ENCODE results near the gene SLC25A27.

SLC25A27 gene

GRCh38 chr6:46667377-46667776, 14.6 kb downstream of the SLC25A27 start:
- no peak overlapping the region for H3K27ac Mint-ChIP-seq
- no peak for DNase-seq (ENCODE audit: low spot score in 2 of 2)
- ATAC-seq (ENCODE audit: low read depth): no peak
- no peaks in the 10 kb centered on the region for H3K27me3 Mint-ChIP-seq
- no peaks in the 10 kb centered on the region for H3K9me3 Mint-ChIP-seq
- H3K36me3 Mint-ChIP-seq: no peaks in the 10 kb centered on the region
- H3K4me1 Mint-ChIP-seq: no peaks in the 10 kb centered on the region
- H3K4me3 Mint-ChIP-seq: no peak overlapping the region

GRCh38 chr6:46674410-46674809, 21.6 kb downstream of the SLC25A27 start:
- no peaks in the 10 kb centered on the region for H3K36me3 Mint-ChIP-seq
- peaks cover 3% of the 10 kb centered on the region for H3K4me1 Mint-ChIP-seq
- DNase-seq (ENCODE audit: low spot score in 2 of 2) (no peak), ATAC-seq (ENCODE audit: low read depth) (no peak)
- no peaks in the 10 kb centered on the region for H3K9me3 Mint-ChIP-seq
- no peak overlapping the region for H3K4me3 Mint-ChIP-seq
- H3K27me3 Mint-ChIP-seq: no peaks in the 10 kb centered on the region
- no peak overlapping the region for H3K27ac Mint-ChIP-seq

GRCh38 chr6:46676604-46677313, 24.0 kb downstream of the SLC25A27 start:
- Mint-ChIP-seq H3K4me3 (no peak overlapping the region), H3K36me3 (no peaks in the 10 kb centered on the region), H3K4me1 (peaks cover 3% of the 10 kb centered on the region), H3K27ac (no peak overlapping the region), H3K27me3 (peaks cover 7% of the 10 kb centered on the region), H3K9me3 (peaks cover 1% of the 10 kb centered on the region)
- ATAC-seq (ENCODE audit: low read depth): peak; percentile 55
- DNase-seq (ENCODE audit: low spot score in 2 of 2): no peak

GRCh38 chr6:46677314-46677654, 24.5 kb downstream of the SLC25A27 start:
- H3K27me3 Mint-ChIP-seq: peaks cover 7% of the 10 kb centered on the region
- peaks cover 3% of the 10 kb centered on the region for H3K4me1 Mint-ChIP-seq
- no peak overlapping the region for H3K4me3 Mint-ChIP-seq
- ATAC-seq (ENCODE audit: low read depth) (peak; percentile 71), DNase-seq (ENCODE audit: low spot score in 2 of 2) (no peak)
- H3K9me3 Mint-ChIP-seq: peaks cover 1% of the 10 kb centered on the region
- H3K27ac Mint-ChIP-seq: no peak overlapping the region
- H3K36me3 Mint-ChIP-seq: no peaks in the 10 kb centered on the region

GRCh38 chr6:46684771-46685170, 32.0 kb downstream of the SLC25A27 start:
- Mint-ChIP-seq H3K4me3 (no peak overlapping the region), H3K4me1 (no peaks in the 10 kb centered on the region), H3K27ac (no peak overlapping the region), H3K36me3 (no peaks in the 10 kb centered on the region), H3K27me3 (peaks cover 7% of the 10 kb centered on the region), H3K9me3 (peaks cover 1% of the 10 kb centered on the region)
- ATAC-seq (ENCODE audit: low read depth): no peak
- no peak for DNase-seq (ENCODE audit: low spot score in 2 of 2)

GRCh38 chr6:46687619-46688097, 34.9 kb downstream of the SLC25A27 start, which contains the start of gene TDRD6:
Gene TDRD6, plus strand, starts transcription at chr6:46687885. Its CDS starts 244 bp downstream, at chr6:46688129.
- Mint-ChIP-seq H3K4me1 (no peaks in the 10 kb centered on the region), H3K9me3 (no peaks in the 10 kb centered on the region), H3K4me3 (no peak within 1 kb of the TSS), H3K36me3 (no peaks in the 10 kb centered on the region), H3K27ac (no peak within 1 kb of the TSS), H3K27me3 (peaks cover 1% of the 10 kb centered on the region)
- ATAC-seq (ENCODE audit: low read depth) (no peak), DNase-seq (ENCODE audit: low spot score in 2 of 2) (no peak)

- ATAC-seq (ENCODE audit: low read depth) (no peak), DNase-seq (ENCODE audit: low spot score in 2 of 2) (no peak)
- Mint-ChIP-seq H3K27ac (no peak overlapping the region), H3K27me3 (peaks cover 1% of the 10 kb centered on the region), H3K36me3 (no peaks in the 10 kb centered on the region), H3K9me3 (no peaks in the 10 kb centered on the region), H3K4me3 (no peak overlapping the region), H3K4me1 (no peaks in the 10 kb centered on the region)
Measured at GRCh38 chr6:46688117-46688965, 35.6 kb downstream of the SLC25A27 start.

GRCh38 chr6:46688966-46689335, 36.2 kb downstream of the SLC25A27 start:
- DNase-seq (ENCODE audit: low spot score in 2 of 2): no peak
- Mint-ChIP-seq H3K27me3 (peaks cover 4% of the 10 kb centered on the region), H3K27ac (no peak overlapping the region), H3K4me1 (no peaks in the 10 kb centered on the region), H3K9me3 (no peaks in the 10 kb centered on the region), H3K4me3 (no peak overlapping the region), H3K36me3 (no peaks in the 10 kb centered on the region)
- no peak for ATAC-seq (ENCODE audit: low read depth)

- peaks cover 4% of the 10 kb centered on the region for H3K27me3 Mint-ChIP-seq
- no peaks in the 10 kb centered on the region for H3K9me3 Mint-ChIP-seq
- no peak for ATAC-seq (ENCODE audit: low read depth)
- no peaks in the 10 kb centered on the region for H3K36me3 Mint-ChIP-seq
- no peak overlapping the region for H3K27ac Mint-ChIP-seq
- no peak for DNase-seq (ENCODE audit: low spot score in 2 of 2)
- no peaks in the 10 kb centered on the region for H3K4me1 Mint-ChIP-seq
- no peak overlapping the region for H3K4me3 Mint-ChIP-seq
Measured at GRCh38 chr6:46689657-46690056, 36.9 kb downstream of the SLC25A27 start.

- Mint-ChIP-seq H3K36me3 (no peaks in the 10 kb centered on the region), H3K4me3 (no peak overlapping the region), H3K27me3 (peaks cover 4% of the 10 kb centered on the region), H3K27ac (no peak overlapping the region), H3K4me1 (no peaks in the 10 kb centered on the region), H3K9me3 (no peaks in the 10 kb centered on the region)
- ATAC-seq (ENCODE audit: low read depth) (no peak), DNase-seq (ENCODE audit: low spot score in 2 of 2) (no peak)
Measured at GRCh38 chr6:46690141-46690755, 37.5 kb downstream of the SLC25A27 start.

GRCh38 chr6:46690911-46691451, 38.2 kb downstream of the SLC25A27 start:
- Mint-ChIP-seq H3K4me1 (no peaks in the 10 kb centered on the region), H3K36me3 (no peaks in the 10 kb centered on the region), H3K27ac (no peak overlapping the region), H3K9me3 (no peaks in the 10 kb centered on the region), H3K4me3 (no peak overlapping the region), H3K27me3 (peaks cover 4% of the 10 kb centered on the region)
- DNase-seq (ENCODE audit: low spot score in 2 of 2) (no peak), ATAC-seq (ENCODE audit: low read depth) (no peak)

GRCh38 chr6:46699970-46700369, 47.2 kb downstream of the SLC25A27 start:
- no peak for DNase-seq (ENCODE audit: low spot score in 2 of 2)
- no peak for ATAC-seq (ENCODE audit: low read depth)
- Mint-ChIP-seq H3K27me3 (no peaks in the 10 kb centered on the region), H3K27ac (no peak overlapping the region), H3K9me3 (no peaks in the 10 kb centered on the region), H3K4me1 (no peaks in the 10 kb centered on the region), H3K4me3 (no peak overlapping the region), H3K36me3 (no peaks in the 10 kb centered on the region)

GRCh38 chr6:46704562-46704961, 51.8 kb downstream of the SLC25A27 start:
- no peak overlapping the region for H3K4me3 Mint-ChIP-seq
- no peaks in the 10 kb centered on the region for H3K4me1 Mint-ChIP-seq
- H3K27me3 Mint-ChIP-seq: peaks cover 5% of the 10 kb centered on the region
- no peaks in the 10 kb centered on the region for H3K9me3 Mint-ChIP-seq
- no peak overlapping the region for H3K27ac Mint-ChIP-seq
- ATAC-seq (ENCODE audit: low read depth): no peak
- DNase-seq (ENCODE audit: low spot score in 2 of 2): no peak
- no peaks in the 10 kb centered on the region for H3K36me3 Mint-ChIP-seq

GRCh38 chr6:46706464-46706863, 53.7 kb downstream of the SLC25A27 start:
- no peak for DNase-seq (ENCODE audit: low spot score in 2 of 2)
- ATAC-seq (ENCODE audit: low read depth): no peak
- H3K9me3 Mint-ChIP-seq: no peaks in the 10 kb centered on the region
- H3K4me3 Mint-ChIP-seq: no peak overlapping the region
- no peaks in the 10 kb centered on the region for H3K36me3 Mint-ChIP-seq
- no peak overlapping the region for H3K27ac Mint-ChIP-seq
- H3K27me3 Mint-ChIP-seq: peaks cover 8% of the 10 kb centered on the region
- H3K4me1 Mint-ChIP-seq: no peaks in the 10 kb centered on the region

All from memory B cell (primary cell).